ENCODE measurements around the gene ARHGEF25.

DNA sequence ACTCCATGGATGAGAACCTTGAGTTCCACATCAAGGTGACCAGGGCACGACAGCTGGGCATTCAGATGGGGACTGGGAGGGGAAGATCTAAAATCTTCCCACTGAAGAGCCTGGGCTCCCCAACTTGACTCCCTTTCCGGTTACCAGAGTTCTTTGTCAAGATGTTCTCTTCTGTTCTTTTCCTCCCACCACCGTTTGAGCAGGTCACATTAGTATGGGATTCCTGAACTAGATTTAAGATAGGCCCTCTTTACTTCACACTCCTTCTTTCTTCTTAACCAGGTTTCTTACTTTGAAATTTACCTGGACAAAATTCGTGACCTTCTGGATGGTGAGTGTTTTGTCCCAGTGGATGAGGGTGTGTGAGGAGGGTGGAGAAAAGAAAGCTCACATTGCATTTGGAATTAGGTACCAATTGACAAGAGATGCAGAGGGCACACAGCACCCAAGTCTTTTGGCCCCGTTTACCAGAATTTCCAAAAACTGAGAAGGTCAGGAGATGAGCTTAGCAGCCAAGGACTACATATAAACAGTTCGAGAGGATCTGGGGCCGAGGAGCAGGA, 47.0 kb upstream of the ARHGEF25 start:
- TF ChIP-seq POLR2A (IDR thresholded peaks at IDR 0.05): no peak
- TF ChIP-seq, protein P1, sequence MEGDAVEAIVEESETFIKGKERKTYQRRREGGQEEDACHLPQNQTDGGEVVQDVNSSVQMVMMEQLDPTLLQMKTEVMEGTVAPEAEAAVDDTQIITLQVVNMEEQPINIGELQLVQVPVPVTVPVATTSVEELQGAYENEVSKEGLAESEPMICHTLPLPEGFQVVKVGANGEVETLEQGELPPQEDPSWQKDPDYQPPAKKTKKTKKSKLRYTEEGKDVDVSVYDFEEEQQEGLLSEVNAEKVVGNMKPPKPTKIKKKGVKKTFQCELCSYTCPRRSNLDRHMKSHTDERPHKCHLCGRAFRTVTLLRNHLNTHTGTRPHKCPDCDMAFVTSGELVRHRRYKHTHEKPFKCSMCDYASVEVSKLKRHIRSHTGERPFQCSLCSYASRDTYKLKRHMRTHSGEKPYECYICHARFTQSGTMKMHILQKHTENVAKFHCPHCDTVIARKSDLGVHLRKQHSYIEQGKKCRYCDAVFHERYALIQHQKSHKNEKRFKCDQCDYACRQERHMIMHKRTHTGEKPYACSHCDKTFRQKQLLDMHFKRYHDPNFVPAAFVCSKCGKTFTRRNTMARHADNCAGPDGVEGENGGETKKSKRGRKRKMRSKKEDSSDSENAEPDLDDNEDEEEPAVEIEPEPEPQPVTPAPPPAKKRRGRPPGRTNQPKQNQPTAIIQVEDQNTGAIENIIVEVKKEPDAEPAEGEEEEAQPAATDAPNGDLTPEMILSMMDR (IDR thresholded peaks at IDR 0.05): no peak
